ENCODE data around the gene OXER1. TPM values are rescaled to one million over a fixed set of nuclear protein-coding genes. Genes with fewer than 3 reads are reported as not detected.
"Not testable (repeated sequence)": the region's sequence is repeated elsewhere in the genome, so short reads cannot be mapped to it uniquely, and the experiment has no call there.

The OXER1 gene
- total RNA-seq, 1 donor from 2014 or later = 1.7 TPM

GRCh38 chr2:42733852-42734251 is 30.1 kb downstream of the OXER1 start:
- no peaks in the 10 kb centered on the region for H3K27me3 Mint-ChIP-seq (ENCODE audit: low read depth)
- no peak overlapping the region for H3K4me3 Mint-ChIP-seq (ENCODE audit: unreplicated experiment)
- no peak for DNase-seq (ENCODE audit: low spot score)
- H3K9me3 Mint-ChIP-seq (ENCODE audit: low read depth) = peaks cover 31% of the 10 kb centered on the region
- H3K27ac Mint-ChIP-seq (ENCODE audit: unreplicated experiment) = no peak overlapping the region
- peaks cover under 1% of the 10 kb centered on the region for H3K4me1 Mint-ChIP-seq (ENCODE audit: low read depth)
- H3K36me3 Mint-ChIP-seq (ENCODE audit: low read depth) = peaks cover 43% of the 10 kb centered on the region
- TF ChIP-seq CTCF (IDR thresholded peaks at IDR 0.05) = no peak

- H3K36me3 Mint-ChIP-seq (ENCODE audit: low read depth) = peaks cover 36% of the 10 kb centered on the region
- H3K27ac Mint-ChIP-seq (ENCODE audit: unreplicated experiment); H3K4me1 Mint-ChIP-seq (ENCODE audit: low read depth); H3K27me3 Mint-ChIP-seq (ENCODE audit: low read depth); H3K4me3 Mint-ChIP-seq (ENCODE audit: unreplicated experiment); DNase-seq (ENCODE audit: low spot score): not testable (repeated sequence)
- peaks cover 31% of the 10 kb centered on the region for H3K9me3 Mint-ChIP-seq (ENCODE audit: low read depth)
Observed at GRCh38 chr2:42731316-42731715, 32.6 kb downstream of the OXER1 start.

GRCh38 chr2:42726680-42727079 is 37.3 kb downstream of the OXER1 start:
- Mint-ChIP-seq H3K4me3 (ENCODE audit: unreplicated experiment) (no peak overlapping the region), H3K36me3 (ENCODE audit: low read depth) (peaks cover 16% of the 10 kb centered on the region), H3K4me1 (ENCODE audit: low read depth) (peaks cover 13% of the 10 kb centered on the region), H3K9me3 (ENCODE audit: low read depth) (peaks cover 10% of the 10 kb centered on the region), H3K27me3 (ENCODE audit: low read depth) (no peaks in the 10 kb centered on the region), H3K27ac (ENCODE audit: unreplicated experiment) (no peak overlapping the region)
- TF ChIP-seq CTCF (IDR thresholded peaks at IDR 0.05) = no peak
- DNase-seq (ENCODE audit: low spot score) = no peak

GRCh38 chr2:42725657-42726056 is 38.3 kb downstream of the OXER1 start:
- Mint-ChIP-seq H3K9me3 (ENCODE audit: low read depth) (peaks cover 10% of the 10 kb centered on the region), H3K36me3 (ENCODE audit: low read depth) (peaks cover 12% of the 10 kb centered on the region), H3K27me3 (ENCODE audit: low read depth) (no peaks in the 10 kb centered on the region), H3K4me3 (ENCODE audit: unreplicated experiment) (no peak overlapping the region), H3K27ac (ENCODE audit: unreplicated experiment) (no peak overlapping the region), H3K4me1 (ENCODE audit: low read depth) (peaks cover 13% of the 10 kb centered on the region)
- TF ChIP-seq CTCF (IDR thresholded peaks at IDR 0.05) = no peak
- no peak for DNase-seq (ENCODE audit: low spot score)

- peaks cover 9% of the 10 kb centered on the region for H3K36me3 Mint-ChIP-seq (ENCODE audit: low read depth)
- TF ChIP-seq CTCF (IDR thresholded peaks at IDR 0.05) = no peak
- H3K27ac Mint-ChIP-seq (ENCODE audit: unreplicated experiment) = no peak overlapping the region
- peaks cover 13% of the 10 kb centered on the region for H3K4me1 Mint-ChIP-seq (ENCODE audit: low read depth)
- H3K27me3 Mint-ChIP-seq (ENCODE audit: low read depth) = no peaks in the 10 kb centered on the region
- no peak overlapping the region for H3K4me3 Mint-ChIP-seq (ENCODE audit: unreplicated experiment)
- peaks cover 5% of the 10 kb centered on the region for H3K9me3 Mint-ChIP-seq (ENCODE audit: low read depth)
- no peak for DNase-seq (ENCODE audit: low spot score)
Observed at GRCh38 chr2:42724886-42725285, 39.0 kb downstream of the OXER1 start.

GRCh38 chr2:42723465-42723864 is 40.5 kb downstream of the OXER1 start:
- H3K4me3 Mint-ChIP-seq (ENCODE audit: unreplicated experiment) = no peak overlapping the region
- H3K27ac Mint-ChIP-seq (ENCODE audit: unreplicated experiment) = no peak overlapping the region
- no peak for TF ChIP-seq CTCF (IDR thresholded peaks at IDR 0.05)
- H3K4me1 Mint-ChIP-seq (ENCODE audit: low read depth) = peaks cover 10% of the 10 kb centered on the region
- no peaks in the 10 kb centered on the region for H3K9me3 Mint-ChIP-seq (ENCODE audit: low read depth)
- H3K36me3 Mint-ChIP-seq (ENCODE audit: low read depth) = peaks cover 2% of the 10 kb centered on the region
- no peak for DNase-seq (ENCODE audit: low spot score)
- no peaks in the 10 kb centered on the region for H3K27me3 Mint-ChIP-seq (ENCODE audit: low read depth)

Data from chondrocyte (in vitro differentiated cells).